OCI-LY3 (cell line): ENCODE results near the gene NR3C2.
"Not testable (repeated sequence)": the region's sequence is repeated elsewhere in the genome, so short reads cannot be mapped to it uniquely, and the experiment has no call there.

Experiments
- H2AFZ ChIP-seq: fragments of 200-600, 300-600 bp; shearing (Covaris generic); 2 replicates; pipeline ENCODE4 v1.6.0; 2014; ENCODE audit warnings: antibody characterized with exemption, low read depth, low read length
- H3K27ac ChIP-seq: fragments of 200-600, 300-600 bp; sonication (generic); 2 replicates; pipeline ENCODE4 v1.5.1; 2014; ENCODE audit warnings: mild to moderate bottlenecking, low read length, moderate library complexity, mixed read lengths
- H3K27me3 ChIP-seq: fragments of 200-600, 300-600 bp; sonication (generic); 2 replicates; pipeline ENCODE4 v1.6.1; 2014; ENCODE audit warnings: low read depth, low read length, mixed read lengths
- H3K36me3 ChIP-seq: fragments of 200-600, 300-600 bp; sonication (generic); replicated peaks from 2 replicates; pipeline ENCODE3; 2014; ENCODE audit warnings: low read depth, low read length, mixed read lengths
- H3K4me1 ChIP-seq: fragments of 300-600, 200-600 bp; sonication (generic); 2 replicates; pipeline ENCODE4 v1.6.1; 2014; ENCODE audit warnings: low read length, mixed read lengths
- H3K4me2 ChIP-seq: fragments of 200-600, 300-600 bp; sonication (generic); 2 replicates; pipeline ENCODE4 v1.6.1; 2014; ENCODE audit warnings: low read length, mixed read lengths
- H3K4me3 ChIP-seq: fragments of 300-600, 200-600 bp; sonication (generic); 2 replicates; pipeline ENCODE4 v1.5.1; 2014; ENCODE audit warnings: antibody characterized with exemption, mild to moderate bottlenecking, low read length, moderate library complexity
- H3K79me2 ChIP-seq: fragments of 300-600, 200-600 bp; shearing (Covaris generic); 2 replicates; pipeline ENCODE4 v1.6.1; 2014; ENCODE audit warnings: mild to moderate bottlenecking, low read length, mixed read lengths
- H3K9ac ChIP-seq: fragments of 300-600, 200-600 bp; shearing (Covaris generic); 2 replicates; pipeline ENCODE4 v1.6.0; 2014; ENCODE audit warnings: mild to moderate bottlenecking, low read length, moderate library complexity
- H3K9me3 ChIP-seq: fragments of 200-600, 300-600 bp; shearing (Covaris generic); 2 replicates; pipeline ENCODE4 v1.6.1; 2014; ENCODE audit warnings: low read length, mixed read lengths; ENCODE audit not compliant: insufficient read depth
- H4K20me1 ChIP-seq: fragments of 200-600, 300-600 bp; sonication (generic); 2 replicates; pipeline ENCODE4 v1.6.1; 2016; ENCODE audit warnings: low read length, mixed read lengths; ENCODE audit not compliant: insufficient read depth
- EZH2phosphoT487 ChIP-seq: fragments of 200-600 bp; shearing (Covaris generic); IDR thresholded peaks from 2 replicates; pipeline ENCODE4 v1.6.1; 2018; ENCODE audit warnings: antibody characterized with exemption, mixed run types, low read depth
- TF ChIP-seq, protein P1 (sequence below): fragments of 200-600, 300-600 bp; sonication (generic); IDR thresholded peaks from 2 replicates; pipeline ENCODE4 v1.5.1; 2014; ENCODE audit warnings: antibody characterized with exemption, low read length, low read depth

The NR3C2 gene

GRCh38 chr4:148091896-148092295 is 350.3 kb downstream of the NR3C2 start:
- no peak overlapping the region for H3K4me3 ChIP-seq
- no peaks in the 10 kb centered on the region for H3K27me3 ChIP-seq
- H3K9ac ChIP-seq = no peak overlapping the region
- no peak overlapping the region for H2AFZ ChIP-seq
- no peaks in the 10 kb centered on the region for H4K20me1 ChIP-seq
- H3K9me3 ChIP-seq = no peaks in the 10 kb centered on the region
- no peak overlapping the region for H3K27ac ChIP-seq
- H3K4me1 ChIP-seq = no peaks in the 10 kb centered on the region
- H3K36me3 ChIP-seq = no peaks in the 10 kb centered on the region
- H3K4me2 ChIP-seq = no peak overlapping the region
- TF ChIP-seq EZH2phosphoT487 = no peak
- TF ChIP-seq, protein P1, sequence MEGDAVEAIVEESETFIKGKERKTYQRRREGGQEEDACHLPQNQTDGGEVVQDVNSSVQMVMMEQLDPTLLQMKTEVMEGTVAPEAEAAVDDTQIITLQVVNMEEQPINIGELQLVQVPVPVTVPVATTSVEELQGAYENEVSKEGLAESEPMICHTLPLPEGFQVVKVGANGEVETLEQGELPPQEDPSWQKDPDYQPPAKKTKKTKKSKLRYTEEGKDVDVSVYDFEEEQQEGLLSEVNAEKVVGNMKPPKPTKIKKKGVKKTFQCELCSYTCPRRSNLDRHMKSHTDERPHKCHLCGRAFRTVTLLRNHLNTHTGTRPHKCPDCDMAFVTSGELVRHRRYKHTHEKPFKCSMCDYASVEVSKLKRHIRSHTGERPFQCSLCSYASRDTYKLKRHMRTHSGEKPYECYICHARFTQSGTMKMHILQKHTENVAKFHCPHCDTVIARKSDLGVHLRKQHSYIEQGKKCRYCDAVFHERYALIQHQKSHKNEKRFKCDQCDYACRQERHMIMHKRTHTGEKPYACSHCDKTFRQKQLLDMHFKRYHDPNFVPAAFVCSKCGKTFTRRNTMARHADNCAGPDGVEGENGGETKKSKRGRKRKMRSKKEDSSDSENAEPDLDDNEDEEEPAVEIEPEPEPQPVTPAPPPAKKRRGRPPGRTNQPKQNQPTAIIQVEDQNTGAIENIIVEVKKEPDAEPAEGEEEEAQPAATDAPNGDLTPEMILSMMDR = no peak
- no peaks in the 10 kb centered on the region for H3K79me2 ChIP-seq

DNA sequence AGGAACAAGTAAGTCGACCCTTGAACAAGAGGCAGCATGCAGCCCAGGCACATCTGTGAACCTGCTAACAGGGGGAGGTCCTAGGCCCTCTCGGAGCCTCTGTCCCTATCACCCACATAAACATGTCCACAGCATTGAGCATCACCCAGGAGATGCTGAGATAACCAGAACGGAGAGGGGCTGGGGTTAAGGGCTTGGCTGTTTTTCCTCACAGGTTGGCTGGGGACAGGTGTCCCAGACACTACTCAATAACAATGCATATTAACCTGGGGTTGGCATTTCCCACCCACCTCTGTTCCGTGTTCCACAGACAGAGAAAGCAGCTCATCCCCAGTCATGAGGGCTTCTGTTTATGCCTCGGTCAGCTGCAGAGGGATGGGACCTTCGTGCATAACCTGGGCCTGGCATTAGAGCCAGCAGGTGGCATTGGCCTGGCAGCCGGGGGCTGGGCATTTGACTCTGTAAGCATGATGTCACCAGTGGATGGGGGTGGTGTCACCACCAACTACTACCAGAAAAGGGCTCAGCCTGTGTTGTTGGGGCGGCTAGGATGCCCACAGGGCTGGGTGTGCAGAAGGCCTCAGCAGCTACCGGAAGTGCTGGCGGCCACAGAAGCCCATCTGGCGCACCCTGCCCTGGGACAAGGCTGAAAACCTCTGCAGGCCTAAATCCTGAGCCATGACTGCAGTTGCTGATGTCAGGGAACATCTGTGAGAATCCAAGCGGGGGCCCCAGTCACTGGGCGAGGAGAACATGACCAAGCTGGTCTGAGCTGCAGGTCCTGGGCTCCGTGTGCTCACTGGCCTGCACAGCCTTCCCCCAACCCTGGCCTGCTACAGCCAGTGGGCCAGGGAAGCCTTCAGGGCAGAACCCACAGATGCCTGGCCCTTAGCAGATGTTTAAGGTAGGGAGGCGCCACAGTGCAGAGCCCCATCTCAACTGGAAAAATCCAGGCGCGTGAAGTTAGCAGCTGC is 351.4 kb downstream of the NR3C2 start:
- H3K4me3 ChIP-seq = no peak overlapping the region
- no peak overlapping the region for H2AFZ ChIP-seq
- no peaks in the 10 kb centered on the region for H3K27me3 ChIP-seq
- no peak overlapping the region for H3K4me2 ChIP-seq
- no peak overlapping the region for H3K27ac ChIP-seq
- H4K20me1 ChIP-seq = no peaks in the 10 kb centered on the region
- no peak overlapping the region for H3K9ac ChIP-seq
- no peaks in the 10 kb centered on the region for H3K36me3 ChIP-seq
- no peaks in the 10 kb centered on the region for H3K9me3 ChIP-seq
- TF ChIP-seq, protein P1 = no peak
- TF ChIP-seq EZH2phosphoT487 = no peak
- H3K4me1 ChIP-seq = no peaks in the 10 kb centered on the region
- H3K79me2 ChIP-seq = no peaks in the 10 kb centered on the region

DNA sequence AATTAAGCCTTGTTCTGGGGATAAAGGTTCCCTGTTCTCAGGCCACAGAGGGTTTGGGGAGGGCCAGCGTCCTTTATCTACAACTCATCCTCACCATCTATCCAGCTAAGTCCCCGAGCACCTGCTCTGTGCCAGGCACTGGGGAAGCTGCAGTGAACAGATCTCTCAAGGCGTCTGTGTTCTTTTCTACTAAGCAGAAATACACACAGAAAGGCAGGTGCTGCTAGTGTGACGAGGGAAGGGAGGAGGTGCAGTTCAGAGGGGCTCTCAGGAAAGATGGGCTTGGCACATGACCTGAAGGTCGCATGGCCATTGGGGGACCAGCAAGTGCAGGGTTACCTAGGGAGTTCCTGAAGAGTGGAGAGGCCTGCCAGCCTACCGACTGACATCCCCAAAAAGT is 352.2 kb downstream of the NR3C2 start:
- Histone ChIP-seq H3K4me3 (no peak overlapping the region), H3K9me3 (no peaks in the 10 kb centered on the region), H3K36me3 (no peaks in the 10 kb centered on the region), H4K20me1 (no peaks in the 10 kb centered on the region), H3K27me3 (no peaks in the 10 kb centered on the region), H3K4me1 (no peaks in the 10 kb centered on the region), H3K79me2 (no peaks in the 10 kb centered on the region), H3K27ac (no peak overlapping the region), H2AFZ (no peak overlapping the region), H3K4me2 (no peak overlapping the region), H3K9ac (no peak overlapping the region)
- TF ChIP-seq, protein P1 = no peak
- TF ChIP-seq EZH2phosphoT487 = no peak

GRCh38 chr4:148089624-148090023 is 352.6 kb downstream of the NR3C2 start:
- no peaks in the 10 kb centered on the region for H3K79me2 ChIP-seq
- no peak overlapping the region for H3K9ac ChIP-seq
- H3K36me3 ChIP-seq = no peaks in the 10 kb centered on the region
- H2AFZ ChIP-seq = no peak overlapping the region
- H3K27me3 ChIP-seq = no peaks in the 10 kb centered on the region
- no peaks in the 10 kb centered on the region for H3K4me1 ChIP-seq
- no peaks in the 10 kb centered on the region for H4K20me1 ChIP-seq
- H3K4me3 ChIP-seq = no peak overlapping the region
- H3K4me2 ChIP-seq = no peak overlapping the region
- no peak overlapping the region for H3K27ac ChIP-seq
- TF ChIP-seq EZH2phosphoT487 = no peak
- TF ChIP-seq, protein P1 = no peak
- no peaks in the 10 kb centered on the region for H3K9me3 ChIP-seq

DNA sequence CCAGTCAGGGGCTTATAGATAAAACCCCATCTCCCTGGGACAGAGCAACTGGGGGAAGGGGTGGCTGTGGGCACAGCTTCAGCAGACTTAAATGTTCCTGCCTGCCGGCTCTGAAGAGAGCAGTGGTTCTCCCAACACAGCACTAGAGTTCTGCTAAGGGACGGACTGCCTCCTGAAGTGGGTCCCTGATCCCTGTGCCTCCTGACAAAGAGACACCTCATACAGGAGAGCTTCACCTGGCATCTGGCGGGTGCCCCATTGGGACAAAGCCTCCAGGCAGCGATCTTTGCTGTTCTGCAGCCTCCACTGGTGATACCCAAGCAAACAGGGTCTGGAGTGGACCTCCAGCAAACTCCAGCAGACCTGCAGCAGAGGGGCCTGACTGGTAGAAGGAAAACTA is 359.1 kb downstream of the NR3C2 start:
- H3K4me3 ChIP-seq = not testable (repeated sequence)

More for the DNA sequence above, 359.1 kb downstream of the NR3C2 start:
- H2AFZ ChIP-seq, H3K36me3 ChIP-seq, H3K79me2 ChIP-seq, H3K27me3 ChIP-seq, H3K9ac ChIP-seq, H3K4me2 ChIP-seq, H3K9me3 ChIP-seq, H4K20me1 ChIP-seq, H3K27ac ChIP-seq, H3K4me1 ChIP-seq: not testable (repeated sequence)
